HUDEP-2 (cell line): ENCODE data around the gene SLC45A3.

ENCODE experiments used
- DNase-seq, 76 experiments: peaks; one replicate each; lab custom pipeline; 2025; ENCODE audit not compliant: unreplicated experiment in 76 of 76; lab: John Stamatoyannopoulos, UW

Gene SLC45A3

GRCh38 chr1:205670150-205670446 is 10.2 kb downstream of the SLC45A3 start:
- no peak for DNase-seq

DNA sequence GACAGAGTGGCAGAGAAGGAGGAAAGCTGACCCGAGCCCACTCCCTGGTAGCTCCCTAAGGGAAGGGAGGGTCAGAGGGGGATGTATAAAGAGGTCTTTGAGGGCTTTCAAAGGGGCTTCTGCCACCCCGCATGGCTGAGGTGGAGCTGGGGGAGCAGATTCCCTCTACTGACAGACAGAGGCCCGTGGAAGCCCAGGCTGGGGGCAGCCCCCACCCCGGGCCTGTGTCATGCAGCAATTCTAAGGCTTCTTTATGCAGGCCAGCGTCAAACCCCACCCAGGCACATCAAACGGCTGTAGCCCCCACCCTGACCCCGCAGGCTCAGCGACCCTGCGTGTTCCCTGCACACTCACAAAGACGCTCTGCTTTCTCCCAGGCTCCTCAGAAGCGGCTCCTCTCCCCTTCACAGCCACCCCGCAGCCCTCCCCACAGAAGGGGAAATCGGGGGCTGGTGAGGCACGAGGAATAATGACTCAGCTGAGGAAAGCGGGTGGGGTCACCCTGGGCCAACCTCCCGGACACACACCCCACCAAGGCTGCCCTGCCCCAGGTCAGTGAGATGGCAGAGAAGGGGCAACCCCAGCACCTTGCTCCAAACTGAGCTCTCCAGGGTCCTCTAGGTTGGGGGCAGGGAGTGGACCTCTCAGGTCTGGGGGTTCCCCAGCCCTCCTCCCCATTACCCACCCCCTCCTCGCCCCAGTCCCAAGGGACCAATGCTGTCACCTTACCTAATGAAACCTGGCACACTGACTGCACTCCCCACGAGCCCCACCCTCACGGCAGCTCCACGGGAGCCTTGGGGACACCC is 10.8 kb downstream of the SLC45A3 start:
- DNase-seq, result peak in 16 of 76 experiments; percentile 6 to 56 (median 20)

- peak in 31 of 76 experiments; percentile 2 to 53 (median 20) for DNase-seq
Observed at GRCh38 chr1:205668951-205669340, 11.4 kb downstream of the SLC45A3 start.

GRCh38 chr1:205667909-205668643 is 12.2 kb downstream of the SLC45A3 start:
- peak in 16 of 76 experiments; percentile 10 to 34 (median 22) for DNase-seq

GRCh38 chr1:205666372-205667166 is 13.7 kb downstream of the SLC45A3 start:
- no peak for DNase-seq

DNA sequence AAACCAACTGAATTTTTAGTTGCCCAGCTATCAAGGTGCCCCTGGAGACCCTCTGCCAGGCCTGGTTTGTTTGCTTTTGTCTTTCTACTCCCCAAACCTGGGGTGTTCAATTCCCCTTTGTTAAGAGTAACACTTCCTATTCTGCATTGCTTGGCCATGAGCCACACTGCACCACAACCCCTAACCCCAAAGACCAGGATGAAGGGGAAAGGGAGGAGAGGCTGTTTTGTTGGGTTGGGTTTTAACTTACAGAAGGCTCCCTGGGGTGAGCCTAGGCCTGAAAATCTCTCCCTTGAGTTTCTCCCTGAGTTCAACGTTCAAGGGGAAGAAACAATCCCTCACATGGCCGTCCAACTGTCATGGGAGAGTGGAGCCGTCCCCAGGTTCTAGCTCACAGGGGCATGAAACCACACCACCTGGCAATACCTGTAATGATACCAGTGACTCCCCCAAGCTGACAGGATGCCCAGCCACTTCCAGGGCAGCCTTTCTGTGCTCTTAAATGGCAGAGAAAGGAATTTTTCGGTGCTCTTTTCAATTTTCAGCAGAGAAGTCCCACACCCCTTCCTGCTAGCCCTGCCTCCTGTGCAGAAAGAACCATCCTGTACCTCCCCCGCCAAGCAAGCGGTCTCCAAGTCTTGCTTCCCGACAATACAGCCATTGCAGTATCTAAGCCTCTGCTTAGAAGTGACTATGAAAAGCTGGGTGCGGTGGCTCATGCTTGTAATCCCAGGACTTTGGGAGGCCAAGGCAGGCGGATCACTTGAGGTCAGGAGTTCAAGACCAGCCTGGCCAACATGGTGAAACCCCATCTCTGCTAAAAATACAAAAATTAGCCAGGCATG is 14.9 kb downstream of the SLC45A3 start:
- no peak for DNase-seq

GRCh38 chr1:205664399-205665017 is 15.8 kb downstream of the SLC45A3 start:
- DNase-seq, result no peak

GRCh38 chr1:205663286-205663936 is 16.9 kb downstream of the SLC45A3 start:
- DNase-seq, result no peak

GRCh38 chr1:205662791-205663190 is 17.5 kb downstream of the SLC45A3 start:
- DNase-seq, result no peak

DNA sequence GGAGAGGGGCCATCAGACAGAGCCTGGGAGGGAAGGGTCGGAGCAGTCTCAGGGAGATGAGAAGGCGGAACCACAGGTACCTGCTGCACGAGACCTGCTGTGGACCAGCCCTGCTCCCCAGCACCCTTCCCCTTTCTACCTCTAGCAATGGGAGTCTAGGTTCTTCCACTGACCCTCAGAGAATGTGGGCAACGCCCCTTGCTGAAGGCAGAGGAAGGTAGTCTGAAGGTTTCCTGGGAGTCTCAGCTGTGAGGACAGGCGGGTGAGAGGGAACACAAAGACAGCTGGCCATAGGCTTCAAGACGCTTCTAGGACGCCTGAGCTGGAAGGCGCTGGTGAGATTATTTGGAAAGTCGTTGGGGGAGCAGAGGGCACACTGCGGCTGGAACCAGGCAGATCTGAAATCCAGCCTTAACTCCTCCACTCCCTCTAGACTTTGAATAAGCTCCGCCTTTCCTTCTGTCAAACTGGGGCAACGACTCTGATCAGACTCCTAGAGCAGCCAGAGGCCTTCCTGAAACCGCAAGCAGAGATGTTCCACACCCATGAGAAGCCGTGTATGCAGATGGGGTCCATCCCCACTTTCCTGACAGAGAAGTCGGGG is 18.1 kb downstream of the SLC45A3 start:
- no peak for DNase-seq

DNA sequence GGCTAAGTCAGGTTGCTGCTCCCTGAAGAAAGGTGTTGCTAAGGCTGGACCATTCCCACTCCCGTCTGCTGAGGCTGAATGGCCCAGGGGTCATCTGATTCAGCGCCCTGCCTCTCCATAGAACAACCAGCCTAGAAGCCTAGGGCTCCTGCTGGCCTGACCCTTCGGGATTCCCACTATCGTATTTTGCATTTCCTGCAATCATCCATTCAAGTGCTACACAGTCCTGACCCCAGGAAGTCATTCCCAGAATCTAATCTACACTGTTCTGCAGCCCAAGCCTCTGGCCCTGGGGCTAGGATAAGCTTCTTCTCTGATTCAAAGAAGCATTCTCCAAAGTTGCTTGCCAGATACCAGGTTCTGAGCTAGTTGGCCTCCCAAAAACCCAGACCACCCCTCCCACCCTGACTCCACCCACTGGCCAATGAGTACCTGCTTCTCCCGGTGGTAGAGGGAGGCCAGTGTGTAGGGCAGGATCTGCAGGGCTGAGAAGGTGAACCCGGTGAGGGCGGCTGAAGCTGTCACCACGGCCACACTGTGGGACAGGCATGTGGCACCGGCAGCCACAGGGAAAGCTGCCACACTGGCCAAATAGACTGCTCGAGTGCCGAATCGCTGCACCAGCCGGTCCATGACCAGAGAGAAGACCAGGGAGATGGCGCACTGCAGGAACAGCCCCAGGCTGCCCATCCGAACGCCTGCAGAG is 18.7 kb downstream of the SLC45A3 start:
- DNase-seq, result no peak

DNA sequence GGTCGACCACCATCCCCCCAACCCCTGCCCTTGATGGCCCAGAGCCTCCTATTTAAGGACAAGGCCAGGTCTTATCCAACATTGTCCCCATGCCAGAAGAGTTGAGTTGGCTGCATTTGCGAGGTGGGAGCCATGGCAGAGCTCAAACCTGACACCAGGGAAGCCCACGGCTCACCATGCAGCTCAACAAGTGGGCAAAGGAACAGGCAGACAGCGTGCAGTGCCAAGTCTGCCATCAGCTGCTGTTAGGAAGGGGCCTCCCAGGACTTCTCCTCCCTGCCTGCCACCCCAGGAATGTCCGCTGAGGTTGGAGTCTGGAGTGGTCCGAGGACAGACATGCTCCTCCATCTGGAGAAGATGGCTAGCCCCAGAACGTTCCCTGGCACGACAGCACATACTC is 19.9 kb downstream of the SLC45A3 start:
- no peak for DNase-seq

DNA sequence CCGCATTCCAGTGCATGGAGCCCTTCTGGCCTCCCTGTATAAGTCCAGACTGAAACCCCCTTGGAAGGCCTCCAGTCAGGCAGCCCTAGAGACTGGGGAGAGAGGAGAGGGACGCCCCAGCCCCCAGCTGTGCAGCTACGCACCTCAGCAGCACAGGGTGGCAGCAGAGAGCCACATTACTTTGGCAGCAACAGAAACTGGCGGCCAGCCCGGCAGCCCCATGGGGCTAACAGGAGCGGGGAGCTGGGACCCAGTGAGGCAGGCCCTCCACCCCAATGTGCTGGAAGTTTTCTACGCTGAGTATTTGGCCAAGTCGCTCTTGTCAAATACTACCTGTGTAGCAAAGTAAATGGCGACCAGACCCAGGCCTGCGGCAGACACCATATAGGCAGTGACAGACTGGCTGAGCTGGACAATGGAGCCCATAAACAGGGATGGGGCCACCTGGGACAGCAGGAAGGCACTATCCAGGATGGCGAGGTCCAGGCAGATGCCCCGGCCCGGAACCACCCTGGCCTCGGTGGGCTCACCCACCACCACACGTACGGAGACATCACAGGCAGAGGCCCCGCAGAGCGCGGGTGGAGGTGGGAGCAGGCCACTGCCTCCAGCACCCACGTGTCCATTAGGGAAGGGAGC is 21.2 kb downstream of the SLC45A3 start:
- peak in 63 of 76 experiments; percentile 9 to 77 (median 58) for DNase-seq

DNA sequence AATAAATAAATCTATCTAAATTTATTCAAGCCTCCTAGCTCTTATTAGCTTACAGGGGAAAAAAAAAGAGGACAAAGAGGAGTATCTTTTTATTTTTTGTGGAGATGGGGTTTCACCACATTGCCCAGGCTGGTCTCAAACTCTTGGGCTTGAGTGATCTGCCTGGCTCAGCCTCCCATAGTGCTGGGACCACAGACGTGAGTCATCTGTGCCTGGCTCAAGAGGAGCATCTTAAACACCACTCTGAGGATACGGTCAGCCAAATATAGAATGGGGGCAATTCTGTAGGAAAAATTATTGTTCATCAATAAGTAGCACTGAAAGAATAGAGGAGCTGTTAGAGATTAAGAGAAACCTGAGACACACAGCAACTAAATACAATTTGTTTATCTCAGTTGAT is 24.1 kb downstream of the SLC45A3 start:
- DNase-seq, result no peak

DNA sequence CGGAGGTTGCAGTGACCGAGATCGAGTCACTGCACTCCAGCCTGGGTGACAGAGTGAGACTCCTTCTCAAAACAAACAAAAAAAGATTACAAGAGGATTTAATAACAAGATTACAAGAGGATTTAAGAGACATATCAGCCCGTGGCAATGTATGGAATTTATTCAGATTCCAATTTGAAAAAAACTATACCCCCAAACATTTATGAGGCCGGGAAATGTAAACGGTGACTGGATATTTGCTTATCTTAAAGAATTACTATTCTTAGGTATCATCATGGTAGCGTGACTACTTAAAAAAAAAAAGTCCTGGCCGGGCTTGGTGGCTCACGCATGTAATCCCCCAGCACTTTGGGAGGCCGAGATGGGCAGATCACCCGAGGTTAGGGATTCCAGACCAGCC is 27.3 kb downstream of the SLC45A3 start:
- no peak for DNase-seq

DNA sequence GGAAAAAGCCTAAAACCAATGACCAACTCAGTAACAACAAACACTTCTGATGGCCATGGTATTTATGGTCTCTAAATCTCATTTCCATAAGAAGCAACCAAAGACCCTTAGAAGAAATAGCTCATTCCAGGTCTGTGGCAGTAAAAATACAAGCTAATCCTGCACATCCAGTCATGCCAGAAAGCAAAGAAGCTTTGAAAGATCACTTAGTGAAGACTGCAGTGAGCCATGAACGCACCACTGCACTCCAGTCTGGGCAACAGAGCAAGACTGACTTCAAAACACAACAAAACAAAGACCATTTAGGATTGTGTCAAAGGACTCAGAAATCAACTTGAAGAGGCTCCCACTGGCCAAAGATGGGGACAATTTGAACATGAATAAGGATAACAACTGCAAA is 30.1 kb downstream of the SLC45A3 start:
- no peak for DNase-seq

GRCh38 chr1:205645519-205645918 is 34.8 kb downstream of the SLC45A3 start:
- no peak for DNase-seq

GRCh38 chr1:205642679-205643307 is 37.5 kb downstream of the SLC45A3 start:
- DNase-seq, result no peak
